Activated CD4-positive, alpha-beta T cell treated with anti-CD3 and anti-CD28 coated beads, Interleukin-2, Interleukin-6, amounts not matched to agents 100 ng/mL and 50 ng/mL, durations not matched to agents 16 hours and 8 hours (primary cell): Measurements from ENCODE around the gene UGT1A3.
"Not testable (repeated sequence)": the region's sequence is repeated elsewhere in the genome, so short reads cannot be mapped to it uniquely, and the experiment has no call there.

Experiments used
- DNase-seq: peaks from one replicate; pipeline ENCODE4 v3.0.0-alpha.2; 2020

UGT1A3 gene

GRCh38 chr2:233708942-233709341, 19.9 kb upstream of the UGT1A3 start:
- no peak for DNase-seq

GRCh38 chr2:233711312-233712008, 17.4 kb upstream of the UGT1A3 start:
- peak; percentile 71 for DNase-seq

- no peak for DNase-seq
These were observed 16.1 kb upstream of the UGT1A3 start, which contains the start of gene UGT1A5 for GRCh38 chr2:233712611-233713261. TSS of gene UGT1A5 (plus strand) at chr2:233712907. CDS start at chr2:233712992, 85 bp downstream.

GRCh38 chr2:233713262-233713615, 15.6 kb upstream of the UGT1A3 start:
- no peak for DNase-seq

- no peak for DNase-seq
These were observed 14.7 kb upstream of the UGT1A3 start for GRCh38 chr2:233714121-233714520.

GRCh38 chr2:233718552-233718951, 10.3 kb upstream of the UGT1A3 start, which contains the start of gene UGT1A4:
TSS of gene UGT1A4 (plus strand) at chr2:233718736. CDS start at chr2:233718821, 85 bp downstream.
- DNase-seq, result no peak

GRCh38 chr2:233736868-233737653, 8.2 kb downstream of the UGT1A3 start:
- DNase-seq, result not testable (repeated sequence)

- no peak for DNase-seq
These were observed 12.0 kb downstream of the UGT1A3 start for GRCh38 chr2:233740870-233741269.

GRCh38 chr2:233743464-233744259, 14.8 kb downstream of the UGT1A3 start:
- no peak for DNase-seq

GRCh38 chr2:233745073-233745755, 16.4 kb downstream of the UGT1A3 start:
- no peak for DNase-seq

- DNase-seq, result not testable (repeated sequence)
These were observed 17.0 kb downstream of the UGT1A3 start for GRCh38 chr2:233745838-233746237.

GRCh38 chr2:233746475-233747282, 17.8 kb downstream of the UGT1A3 start:
- DNase-seq, result no peak

- no peak for DNase-seq
These were observed 18.4 kb downstream of the UGT1A3 start for GRCh38 chr2:233747283-233747544.

GRCh38 chr2:233750689-233751088, 21.8 kb downstream of the UGT1A3 start:
- not testable (repeated sequence) for DNase-seq

GRCh38 chr2:233751212-233752009, 22.6 kb downstream of the UGT1A3 start:
- DNase-seq, result not testable (repeated sequence)

- DNase-seq, result no peak
These were observed 26.2 kb downstream of the UGT1A3 start for GRCh38 chr2:233754872-233755611.

- DNase-seq, result no peak
These were observed 27.7 kb downstream of the UGT1A3 start for GRCh38 chr2:233756429-233757081.

GRCh38 chr2:233758141-233758540, 29.3 kb downstream of the UGT1A3 start:
- DNase-seq, result no peak

- no peak for DNase-seq
These were observed 30.0 kb downstream of the UGT1A3 start for GRCh38 chr2:233758849-233759248.
